Nucleus accumbens (tissue), 56 donors: Measurements from ENCODE around the gene SRSF8.

ENCODE experiments used
- DNase-seq, 56 donors: peaks; one replicate each; lab custom pipeline; 2025; lab: John Stamatoyannopoulos, UW

The SRSF8 gene

DNA sequence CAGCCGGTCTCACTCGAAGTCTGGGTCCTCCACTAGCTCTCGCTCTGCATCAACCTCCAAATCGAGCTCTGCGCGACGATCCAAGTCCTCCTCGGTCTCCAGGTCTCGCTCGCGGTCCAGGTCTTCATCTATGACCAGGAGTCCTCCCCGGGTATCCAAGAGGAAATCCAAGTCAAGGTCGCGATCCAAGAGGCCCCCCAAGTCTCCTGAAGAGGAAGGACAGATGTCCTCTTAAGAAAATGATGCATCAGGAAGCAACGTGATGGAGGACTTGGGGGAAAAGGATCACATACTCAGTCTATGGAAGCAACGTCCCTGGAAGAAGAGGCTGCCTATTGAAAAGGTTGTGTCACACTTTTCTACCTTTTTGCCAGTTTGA is 1.1 kb downstream of the SRSF8 start:
- DNase-seq: peak in 1 of 56 donors; percentile 77

DNA sequence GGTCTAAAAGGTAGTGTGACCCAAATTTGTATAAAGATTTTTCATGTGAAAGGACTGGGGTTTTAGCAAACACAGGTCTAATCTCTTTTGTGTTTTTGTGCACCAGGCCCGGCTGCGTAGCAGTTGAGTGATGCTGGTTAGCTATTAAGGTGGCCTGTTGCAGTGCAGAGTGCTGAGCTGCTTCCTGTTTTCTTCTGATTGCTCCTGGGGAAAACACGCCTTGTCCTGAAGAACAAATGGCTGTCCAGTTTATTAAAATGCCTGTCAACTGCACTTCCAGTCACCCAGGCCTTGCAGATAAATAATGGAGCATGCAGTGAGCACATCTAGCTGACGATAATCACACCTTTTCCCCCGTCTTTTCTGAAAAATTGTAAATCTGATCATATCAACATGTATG is 1.8 kb downstream of the SRSF8 start:
- peak in 47 of 56 donors; percentile 12 to 81 (median 49) for DNase-seq

DNA sequence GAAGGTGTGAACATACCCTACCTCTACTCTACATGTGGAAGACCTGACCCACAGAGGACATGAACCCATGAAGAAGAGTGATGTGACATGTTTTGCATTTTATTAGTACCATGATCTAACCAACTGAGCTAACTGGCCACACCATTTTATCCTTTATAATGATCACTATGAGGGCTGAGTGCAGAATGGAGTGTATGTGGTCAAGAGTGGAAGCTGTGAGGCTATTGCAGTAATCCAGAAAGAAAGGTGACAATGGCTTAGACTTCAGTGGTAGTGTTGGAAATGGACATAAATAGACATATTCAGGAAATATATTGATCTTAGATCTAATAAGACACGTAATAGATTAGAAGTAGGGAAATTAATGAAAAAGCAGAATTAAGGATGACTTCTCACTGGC is 3.8 kb downstream of the SRSF8 start:
- DNase-seq: no peak

DNA sequence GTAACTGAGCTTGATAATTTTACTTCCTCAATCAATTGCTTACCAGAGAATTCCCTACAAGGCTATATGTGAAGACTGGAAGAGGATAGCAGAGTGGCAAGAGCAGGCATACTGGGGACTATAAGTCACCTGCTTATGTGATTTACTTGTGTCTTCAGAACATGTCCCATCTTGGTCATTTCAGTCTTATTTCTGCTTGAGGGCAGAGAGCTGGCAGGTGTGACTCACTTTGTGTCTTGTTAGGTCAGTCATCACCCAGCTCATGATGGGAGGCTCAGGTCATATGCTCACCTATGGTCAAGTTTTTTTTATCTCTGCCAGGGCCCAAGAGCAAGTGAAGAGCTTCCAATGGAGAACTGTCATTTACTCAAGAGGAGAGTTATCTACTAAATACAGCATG is 6.2 kb downstream of the SRSF8 start:
- DNase-seq: no peak

- peak in 18 of 56 donors; percentile 8 to 65 (median 28) for DNase-seq
These were observed 8.3 kb downstream of the SRSF8 start for GRCh38 chr11:95074792-95075563.

GRCh38 chr11:95076416-95076815 is 9.7 kb downstream of the SRSF8 start:
- DNase-seq: no peak

- no peak for DNase-seq
These were observed 10.3 kb downstream of the SRSF8 start for GRCh38 chr11:95076981-95077380.

DNA sequence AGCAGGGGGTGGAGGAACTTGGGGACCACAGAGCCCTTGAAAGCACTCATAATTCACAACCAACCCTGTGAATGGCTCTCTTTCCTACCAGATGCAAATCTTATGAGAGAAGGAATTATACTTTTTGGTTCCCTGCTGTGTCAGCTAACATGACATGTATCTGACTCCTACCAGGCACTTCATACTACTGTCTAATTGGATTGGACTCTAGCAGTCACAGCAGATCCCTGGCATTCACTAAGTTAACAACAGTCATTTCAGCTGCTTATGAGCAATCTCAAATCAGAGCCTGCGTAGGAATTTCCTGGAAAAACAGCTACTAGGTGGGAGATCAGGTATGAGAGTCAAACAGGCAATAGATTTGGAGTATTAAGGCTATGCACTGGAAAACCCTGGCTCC is 11.8 kb downstream of the SRSF8 start:
- DNase-seq: peak in 1 of 56 donors; percentile 42

GRCh38 chr11:95081010-95081409 is 14.3 kb downstream of the SRSF8 start:
- peak in 1 of 56 donors; percentile 48 for DNase-seq

DNA sequence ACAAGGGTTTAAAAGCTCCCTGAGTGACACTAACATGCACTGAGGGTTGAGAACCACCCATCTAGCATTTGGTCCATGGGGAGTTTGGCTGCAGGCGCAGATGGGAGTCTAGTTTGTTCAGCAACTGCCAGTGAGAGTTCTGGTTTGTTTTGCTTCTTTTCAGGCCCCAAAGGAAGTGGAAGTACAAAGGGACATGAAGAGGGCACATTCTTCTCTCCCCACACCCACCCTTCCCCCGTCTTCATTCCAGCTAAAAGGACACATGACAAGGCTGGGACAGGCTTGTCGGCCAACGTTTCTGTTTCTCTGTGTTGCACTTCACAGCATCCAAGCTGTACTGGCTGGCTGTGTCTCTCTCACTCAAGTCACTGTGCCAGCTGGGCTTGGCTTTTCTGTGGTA is 14.7 kb downstream of the SRSF8 start:
- peak in 48 of 56 donors; percentile 26 to 87 (median 66) for DNase-seq

- peak in 38 of 56 donors; percentile 15 to 84 (median 60) for DNase-seq
These were observed 15.9 kb downstream of the SRSF8 start for GRCh38 chr11:95082576-95083001.

DNA sequence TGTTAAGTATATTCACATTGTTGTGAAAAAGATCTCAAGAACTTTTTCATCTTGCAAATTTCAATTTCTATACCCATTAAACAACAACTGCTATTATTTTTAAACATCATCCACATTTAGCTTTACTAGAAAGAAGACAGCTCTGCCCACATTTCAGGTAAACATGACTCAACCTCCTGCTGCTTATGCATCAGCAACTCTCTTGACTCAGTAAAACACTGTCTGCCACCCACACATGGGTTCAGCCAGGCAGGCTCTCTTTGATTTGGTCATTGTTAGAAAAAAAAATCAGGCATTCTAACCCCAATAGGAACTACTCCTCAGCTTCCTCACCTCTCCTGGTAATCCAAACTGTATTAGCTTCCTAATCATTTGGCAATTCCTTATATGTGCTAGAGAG is 17.8 kb downstream of the SRSF8 start:
- peak in 9 of 56 donors; percentile 15 to 40 (median 27) for DNase-seq

DNA sequence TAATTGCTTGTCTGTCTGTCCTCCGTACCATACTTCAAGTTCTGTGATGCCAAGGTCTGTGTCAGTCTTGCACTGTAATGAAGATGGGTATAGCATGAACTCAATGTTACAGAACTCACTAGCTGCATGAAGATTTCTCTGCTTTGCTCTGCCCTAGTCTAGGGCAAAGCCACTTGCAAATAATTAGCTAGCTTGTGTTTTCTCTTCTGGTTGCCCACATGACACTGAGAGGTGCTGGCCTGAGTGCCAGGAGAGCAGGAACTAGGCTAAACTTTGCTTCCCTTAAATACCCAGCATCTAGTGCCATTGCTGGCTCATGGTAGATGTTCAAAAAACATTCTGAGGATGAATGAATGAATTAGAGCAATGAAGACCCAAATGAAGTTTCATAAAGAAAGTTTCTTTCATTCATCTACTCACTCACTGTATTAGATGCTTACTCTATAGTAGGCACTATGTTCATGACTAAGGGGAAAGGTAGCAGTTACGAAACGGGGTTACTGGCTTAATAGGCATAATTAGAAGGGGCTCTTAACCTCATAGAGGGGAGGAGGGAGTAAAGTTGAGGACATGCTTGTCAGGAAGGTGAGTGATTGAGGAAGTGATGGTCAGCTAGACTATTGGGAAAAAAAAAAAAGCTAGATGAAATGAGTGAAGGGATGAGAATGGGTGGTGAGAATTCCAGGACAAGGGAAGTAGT is 18.5 kb downstream of the SRSF8 start:
- no peak for DNase-seq

- DNase-seq: no peak
These were observed 19.4 kb downstream of the SRSF8 start for GRCh38 chr11:95086151-95086550.

DNA sequence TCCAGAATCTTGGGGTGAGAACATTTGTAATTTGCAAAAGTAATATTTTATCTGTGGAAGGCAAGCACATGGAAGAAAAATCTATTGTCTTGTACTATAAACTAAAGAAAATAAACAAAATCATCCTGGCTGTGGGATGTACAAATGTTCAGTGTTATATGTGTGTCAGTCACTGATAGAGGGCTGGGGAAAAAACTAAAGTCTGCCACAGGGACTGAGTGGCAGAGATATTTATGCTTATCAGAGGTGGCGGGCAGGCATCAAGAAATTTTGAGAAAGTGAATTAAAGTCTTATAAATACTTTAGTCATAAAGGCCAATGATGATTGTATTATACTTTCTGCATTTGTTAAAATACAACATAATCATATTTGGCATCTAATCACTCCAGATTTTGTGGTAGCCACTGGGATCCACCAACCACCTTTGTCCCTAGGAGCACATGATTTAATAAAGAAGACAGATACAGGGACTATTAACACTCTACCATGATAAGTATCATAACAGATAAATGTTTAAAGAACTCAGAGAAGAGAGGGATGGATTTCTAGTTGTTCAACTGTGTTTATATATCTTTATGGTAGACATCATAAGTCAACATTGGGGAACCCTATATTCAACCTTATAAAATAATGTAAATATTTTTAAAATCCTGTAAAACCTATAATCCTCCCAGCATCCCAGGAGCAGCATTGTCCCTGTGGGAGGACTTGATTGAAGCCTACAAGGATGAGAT is 20.3 kb downstream of the SRSF8 start:
- DNase-seq: no peak

GRCh38 chr11:95088946-95089619 is 22.4 kb downstream of the SRSF8 start:
- DNase-seq: peak in 8 of 56 donors; percentile 33 to 90 (median 82)

GRCh38 chr11:95089620-95090542 is 23.2 kb downstream of the SRSF8 start, which contains the start of gene ENDOD1:
Gene ENDOD1 (plus strand): TSS chr11:95089846. CDS start chr11:95089928, 82 bp downstream.
- peak in 55 of 56 donors; percentile 20 to 91 (median 80) for DNase-seq

DNA sequence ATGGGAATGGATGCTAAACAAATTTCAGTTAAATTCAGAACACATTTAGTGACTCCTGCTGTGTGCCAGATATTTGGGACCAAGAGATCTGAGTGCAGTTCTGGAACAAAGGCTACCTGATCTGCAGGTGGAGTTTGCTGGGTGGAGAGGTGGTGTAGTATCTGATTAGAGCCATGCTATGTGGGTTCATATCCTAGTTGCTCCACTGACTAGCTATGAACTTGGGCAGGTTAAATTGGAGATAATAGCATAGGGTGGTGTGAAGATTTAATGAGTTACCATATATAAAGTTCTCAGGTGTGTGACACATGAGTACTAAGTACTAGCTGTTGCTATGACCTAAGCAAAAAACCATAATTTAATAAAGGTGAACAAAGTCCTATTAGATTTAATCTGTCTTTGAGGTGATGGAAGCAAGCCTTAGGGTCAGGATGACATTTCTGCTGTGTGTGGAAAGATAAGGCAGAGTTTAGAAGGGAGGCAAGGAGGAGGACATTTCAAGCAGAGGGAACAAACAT is 25.0 kb downstream of the SRSF8 start:
- no peak for DNase-seq
